HepG2 (cell line): Measurements from ENCODE around the gene WNT5B. TPM values are rescaled to one million over a fixed set of nuclear protein-coding genes. Genes with fewer than 3 reads are reported as not detected.

Source experiments
- ATAC-seq: fragments of 200-7000 bp; cut with Tn5 transposase; 3 replicates; pipeline ENCODE4 v1.9.1; 2020; ENCODE audit warnings: mild to moderate bottlenecking, moderate library complexity
- BruUV-seq: library from RNA; stranded (reverse); fragments of 400-500 nt; replicated peaks from 2 replicates; lab custom pipeline; 2021; lab: Mats Ljungman, UMichigan
- CTCF ChIA-PET: fragments of 300-600 bp; formaldehyde crosslinking; extraction: SDS; loops from one replicate; lab custom pipeline; 2021; ENCODE audit warnings: low total read pairs, inconsistent platforms, low intra/inter-chr PET ratio; lab: Yijun Ruan, JAX
- POLR2A ChIA-PET: fragments of 350-600 bp; sonication (Branson Sonifier 250); formaldehyde crosslinking; loops from one replicate; lab custom pipeline; 2020; ENCODE audit warnings: antibody characterized with exemption, inconsistent platforms; lab: Yijun Ruan, JAX
- DNase-seq: peaks from one replicate; pipeline ENCODE4 v3.0.0-alpha.2; 2015; ENCODE audit warnings: low spot score
- FAIRE-seq: peaks from 3 replicates; lab custom pipeline; 2011; peaks lifted over from hg19 to GRCh38; lab: Jason Lieb, UNC
- H2AFZ ChIP-seq: one replicate; pipeline ENCODE4 v1.6.1; 2011; ENCODE audit warnings: low read length, inconsistent platforms
- H3K27ac ChIP-seq: fragments of 300-600 bp; 3 replicates; pipeline ENCODE4 v1.8.0; 2011; ENCODE audit warnings: mixed run types, mild to moderate bottlenecking, mixed read lengths, low read length, inconsistent platforms; ENCODE audit not compliant: insufficient read depth; ENCODE audit errors: extremely low read length
- H3K27me3 ChIP-seq, 2 experiments: fragments of 200-600 bp in 1 of 2; 2 replicates in 1 of 2; 3 replicates in 1 of 2; pipeline versions ENCODE4 v1.6.0 to v1.8.0; 2011; ENCODE audit warnings: low read length in 2 of 2, mild to moderate bottlenecking in 2 of 2, moderate library complexity in 2 of 2, inconsistent platforms in 1 of 2; ENCODE audit not compliant: insufficient read depth in 2 of 2, control insufficient read depth in 1 of 2
- H3K36me3 ChIP-seq, 2 experiments: fragments of 200-600 bp in 1 of 2; replicated peaks in 1 of 2; 2 replicates in 1 of 2; 3 replicates in 1 of 2; pipeline versions ENCODE4 v1.5.1 to v1.8.0; 2011; ENCODE audit warnings: low read length in 2 of 2, inconsistent platforms in 1 of 2; ENCODE audit not compliant: insufficient read depth in 2 of 2, control insufficient read depth in 1 of 2
- H3K4me1 ChIP-seq: 2 replicates; pipeline ENCODE4 v1.5.1; 2012; ENCODE audit warnings: low read length, inconsistent platforms; ENCODE audit not compliant: insufficient read depth
- H3K4me2 ChIP-seq: 2 replicates; pipeline ENCODE4 v1.6.0; 2011; ENCODE audit warnings: low read depth, low read length, inconsistent platforms
- H3K4me3 ChIP-seq, 3 experiments: fragments of 200-600 bp in 1 of 3; sonication (generic), shearing (Covaris generic) in 1 of 3; replicated peaks in 1 of 3; 2 replicates each; pipeline ENCODE4 v1.5.1; 2011 to 2016; ENCODE audit warnings: low read length in 3 of 3, inconsistent platforms in 2 of 3, low read depth in 2 of 3, mild to moderate bottlenecking in 2 of 3, control low read depth in 1 of 3, mixed read lengths in 1 of 3; ENCODE audit not compliant: insufficient read depth in 1 of 3
- H3K79me2 ChIP-seq: one replicate; pipeline ENCODE4 v1.6.1; 2011; ENCODE audit warnings: low read length, inconsistent platforms; ENCODE audit not compliant: insufficient read depth
- H3K9ac ChIP-seq: 2 replicates; pipeline ENCODE4 v1.6.0; 2011; ENCODE audit warnings: mild to moderate bottlenecking, low read depth, low read length, inconsistent platforms; ENCODE audit not compliant: insufficient read depth
- H3K9me3 ChIP-seq: 2 replicates; pipeline ENCODE4 v1.5.1; 2012; ENCODE audit warnings: mild to moderate bottlenecking, low read length
- H4K20me1 ChIP-seq: 2 replicates; pipeline ENCODE4 v1.6.0; 2011; ENCODE audit warnings: inconsistent platforms, mild to moderate bottlenecking, low read length, moderate library complexity; ENCODE audit not compliant: insufficient read depth
- BCL6 ChIP-seq: IDR thresholded peaks from 2 replicates; pipeline ENCODE4 v1.6.1; 2016; ENCODE audit warnings: missing genetic modification reagents, missing compliant biosample characterization
- DZIP1 ChIP-seq: sonication (generic); formaldehyde crosslinking; IDR thresholded peaks from 2 replicates; pipeline ENCODE4 v1.5.0; 2020; ENCODE audit warnings: mild to moderate bottlenecking, missing genetic modification reagents
- GFI1 ChIP-seq: sonication (generic); formaldehyde crosslinking; IDR thresholded peaks from 2 replicates; pipeline ENCODE4 v1.5.0; 2020; ENCODE audit warnings: missing genetic modification reagents, mild to moderate bottlenecking, borderline replicate concordance
- HBP1 ChIP-seq: IDR thresholded peaks from 2 replicates; pipeline ENCODE4 v1.6.1; 2016; ENCODE audit warnings: low read depth, control low read depth
- IRF9 ChIP-seq: sonication (generic); formaldehyde crosslinking; IDR thresholded peaks from 2 replicates; pipeline ENCODE4 v1.8.0; 2022; ENCODE audit warnings: missing genetic modification reagents, mild to moderate bottlenecking, borderline replicate concordance
- MAFF ChIP-seq: IDR thresholded peaks from 2 replicates; pipeline ENCODE4 v1.6.1; 2011; ENCODE audit warnings: low read depth, low read length, improper control_type of control experiment
- MATR3 ChIP-seq: sonication (generic); formaldehyde crosslinking; IDR thresholded peaks from 2 replicates; pipeline ENCODE4 v1.4.0; 2020; ENCODE audit warnings: missing genetic modification reagents
- NFE2L2 ChIP-seq: fragments of 150-350 bp; IDR thresholded peaks from 2 replicates; pipeline ENCODE4 v1.6.1; 2014; ENCODE audit warnings: low read length
- PREB ChIP-seq: sonication (generic); formaldehyde crosslinking; IDR thresholded peaks from 2 replicates; pipeline ENCODE4 v1.4.0; 2020; ENCODE audit warnings: missing genetic modification reagents
- TEF ChIP-seq: sonication (generic); formaldehyde crosslinking; IDR thresholded peaks from 2 replicates; pipeline ENCODE4 v1.5.0; 2020; ENCODE audit warnings: missing genetic modification reagents
- ZNF354B ChIP-seq: sonication (generic); formaldehyde crosslinking; IDR thresholded peaks from 2 replicates; pipeline ENCODE4 v1.8.0; 2022; ENCODE audit warnings: mild to moderate bottlenecking, missing genetic modification reagents
- ZNF530 ChIP-seq: sonication (generic); formaldehyde crosslinking; IDR thresholded peaks from 2 replicates; pipeline ENCODE4 v1.5.0; 2020; ENCODE audit warnings: low read depth, mild to moderate bottlenecking, missing genetic modification reagents
- ZNF800 ChIP-seq: sonication (generic); formaldehyde crosslinking; IDR thresholded peaks from 2 replicates; pipeline ENCODE4 v1.4.0; 2020; ENCODE audit warnings: missing genetic modification reagents
- ZSCAN30 ChIP-seq: sonication (generic); formaldehyde crosslinking; IDR thresholded peaks from 2 replicates; pipeline ENCODE4 v1.5.0; 2020; ENCODE audit warnings: mild to moderate bottlenecking, missing genetic modification reagents
- WGBS: methylation state at CpG from one replicate; pipeline ENCODE4 v1.1.6; 2017; ENCODE audit warnings: low lambda C conversion rate; 5-methylcytosine and 5-hydroxymethylcytosine counted together
- in situ Hi-C: cut with HindIII; loops from 2 replicates; pipeline ENCODE4 v1.10.0; 2017; ENCODE audit warnings: low pct_unique_long_range_greater_than_20kb; ENCODE audit not compliant: extremely low pct_ligation_motif_present
- intact Hi-C: fragments of 100-400 bp; cut with micrococcal nuclease; formaldehyde crosslinking; loops from one replicate; pipeline ENCODE4 v1.10.0; 2022; ENCODE audit not compliant: unreplicated experiment
- polyA plus RNA-seq, 8 experiments: library from polyadenylated mRNA; depleted of rRNA in 3 of 8; stranded (reverse) in 7 of 8; unstranded in 1 of 8; fragments of >200 nt; fragmentation: Illumina TruSeq in 4 of 8; extraction: Trizol in 4 of 8; gene quantifications; 2 replicates each; pipeline versions ENCODE4 v1.2.1 to v1.2.3, GENCODE V29; 2011 to 2016; ENCODE audit warnings: low read depth in 4 of 8, missing spikeins in 1 of 8, mixed read lengths in 1 of 8; ENCODE audit not compliant: insufficient read depth in 1 of 8
- total RNA-seq, 5 experiments: library from RNA; depleted of rRNA; stranded (reverse); fragments of >200 nt; fragmentation: Illumina TruSeq; extraction: Trizol; gene quantifications; 2 replicates each; pipeline ENCODE4 v1.2.3, GENCODE V29; 2016; ENCODE audit warnings: low read depth in 1 of 5

The WNT5B gene
- total and polyA plus RNA-seq, 2 of the 13 experiments (the other 11 are each of a cell fraction or from before 2014, with no cell fraction given): 0.04 TPM; not detected in 1

- TF ChIP-seq TEF (CRISPR knock-in tag) (no peak), ZNF800 (CRISPR knock-in tag) (no peak), GFI1 (no peak), MAFF (peak; percentile 60), ZSCAN30 (no peak), NFE2L2 (peak; percentile 66), HBP1 (CRISPR knock-in tag) (no peak)
Measured at GRCh38 chr12:1665366-1665765, 36.3 kb downstream of the WNT5B start (continued).

GRCh38 chr12:1666215-1666614 is 37.2 kb downstream of the WNT5B start:
- peak overlapping the region; percentile 70 for H3K27ac ChIP-seq
- H4K20me1 ChIP-seq: no peaks in the 10 kb centered on the region
- H3K4me2 ChIP-seq: peak overlapping the region; percentile 81
- no peak overlapping the region for H2AFZ ChIP-seq
- 3% methylated on average over 5 of the region's 5 CpGs for WGBS
- in situ Hi-C loops: no loop called here
- intact Hi-C loops: loop anchor here (10.0 kb wide), 1 partner anchor 99 kb away; no protein-coding TSS in a partner anchor
- no peaks in the 10 kb centered on the region for H3K79me2 ChIP-seq
- no peaks in the 10 kb centered on the region for H3K36me3 ChIP-seq
- CTCF ChIA-PET: no interaction called here
- POLR2A ChIA-PET: interaction anchor here (0.7 to 1.4 kb wide), 4 partner anchors 24 to 60 kb away, joined by 3 to 7 read pairs (median 3); no protein-coding TSS in a partner anchor
- no TSS peak for BruUV-seq
- peaks cover 69% of the 10 kb centered on the region for H3K4me1 ChIP-seq
- peak; percentile 78 for DNase-seq
- H3K4me3 ChIP-seq: peak overlapping the region in 2 of 3 experiments; percentile 14 to 46; a peak in 3 of 6 replicates
- no peak for ATAC-seq
- no peak for FAIRE-seq
- no peaks in the 10 kb centered on the region for H3K9me3 ChIP-seq
- H3K27me3 ChIP-seq: no peaks in the 10 kb centered on the region
- no peak overlapping the region for H3K9ac ChIP-seq
- TF ChIP-seq PREB (CRISPR knock-in tag) (no peak), BCL6 (CRISPR knock-in tag) (no peak), IRF9 (CRISPR knock-in tag) (no peak), MATR3 (CRISPR knock-in tag) (no peak), DZIP1 (CRISPR knock-in tag) (no peak), MAFF (peak; percentile 70), ZNF530 (CRISPR knock-in tag) (no peak), ZNF354B (CRISPR knock-in tag) (no peak)
